ENCODE measurements around the gene UBXN6. TPM values are rescaled to one million over a fixed set of nuclear protein-coding genes. Genes with fewer than 3 reads are reported as not detected.

The UBXN6 gene
- total RNA-seq, 1 donor = 53.4 TPM

GRCh38 chr19:4453232-4454179, 4.1 kb downstream of the UBXN6 start:
- Histone ChIP-seq H3K9me3 (ENCODE audit: low read depth, low read length) (no peaks in the 10 kb centered on the region), H3K4me1 (ENCODE audit: insufficient read depth, low read length) (peaks cover 19% of the 10 kb centered on the region), H3K27me3 (ENCODE audit: insufficient read depth, low read length) (no peaks in the 10 kb centered on the region), H3K4me3 (ENCODE audit: low read length) (no peak overlapping the region)

- Histone ChIP-seq H3K4me3 (ENCODE audit: low read length) (no peak overlapping the region), H3K27me3 (ENCODE audit: insufficient read depth, low read length) (no peaks in the 10 kb centered on the region), H3K9me3 (ENCODE audit: low read depth, low read length) (no peaks in the 10 kb centered on the region), H3K4me1 (ENCODE audit: insufficient read depth, low read length) (peaks cover 13% of the 10 kb centered on the region)
These were observed 5.2 kb downstream of the UBXN6 start for GRCh38 chr19:4452230-4452990.

- no peak overlapping the region for H3K4me3 ChIP-seq (ENCODE audit: low read length)
- no peaks in the 10 kb centered on the region for H3K27me3 ChIP-seq (ENCODE audit: insufficient read depth, low read length)
- H3K4me1 ChIP-seq (ENCODE audit: insufficient read depth, low read length) = no peaks in the 10 kb centered on the region
- no peaks in the 10 kb centered on the region for H3K9me3 ChIP-seq (ENCODE audit: low read depth, low read length)
These were observed 8.0 kb downstream of the UBXN6 start for GRCh38 chr19:4449639-4450028.

GRCh38 chr19:4449022-4449638, 8.5 kb downstream of the UBXN6 start:
- no peaks in the 10 kb centered on the region for H3K4me1 ChIP-seq (ENCODE audit: insufficient read depth, low read length)
- H3K27me3 ChIP-seq (ENCODE audit: insufficient read depth, low read length) = no peaks in the 10 kb centered on the region
- H3K4me3 ChIP-seq (ENCODE audit: low read length) = no peak overlapping the region
- no peaks in the 10 kb centered on the region for H3K9me3 ChIP-seq (ENCODE audit: low read depth, low read length)

- Histone ChIP-seq H3K9me3 (ENCODE audit: low read depth, low read length) (no peaks in the 10 kb centered on the region), H3K27me3 (ENCODE audit: insufficient read depth, low read length) (no peaks in the 10 kb centered on the region), H3K4me3 (ENCODE audit: low read length) (no peak overlapping the region), H3K4me1 (ENCODE audit: insufficient read depth, low read length) (no peaks in the 10 kb centered on the region)
These were observed 9.2 kb downstream of the UBXN6 start for GRCh38 chr19:4448147-4448985.

GRCh38 chr19:4447327-4448146, 10.1 kb downstream of the UBXN6 start:
- Histone ChIP-seq H3K27me3 (ENCODE audit: insufficient read depth, low read length) (no peaks in the 10 kb centered on the region), H3K4me3 (ENCODE audit: low read length) (no peak overlapping the region), H3K9me3 (ENCODE audit: low read depth, low read length) (no peaks in the 10 kb centered on the region), H3K4me1 (ENCODE audit: insufficient read depth, low read length) (no peaks in the 10 kb centered on the region)

GRCh38 chr19:4446704-4447200, 10.8 kb downstream of the UBXN6 start:
- Histone ChIP-seq H3K9me3 (ENCODE audit: low read depth, low read length) (no peaks in the 10 kb centered on the region), H3K4me3 (ENCODE audit: low read length) (no peak overlapping the region), H3K27me3 (ENCODE audit: insufficient read depth, low read length) (no peaks in the 10 kb centered on the region), H3K4me1 (ENCODE audit: insufficient read depth, low read length) (no peaks in the 10 kb centered on the region)

- Histone ChIP-seq H3K4me3 (ENCODE audit: low read length) (no peak overlapping the region), H3K27me3 (ENCODE audit: insufficient read depth, low read length) (no peaks in the 10 kb centered on the region), H3K9me3 (ENCODE audit: low read depth, low read length) (no peaks in the 10 kb centered on the region)
These were observed 11.5 kb downstream of the UBXN6 start for GRCh38 chr19:4445963-4446703.

GRCh38 chr19:4444765-4445741, 12.5 kb downstream of the UBXN6 start:
- Histone ChIP-seq H3K27me3 (ENCODE audit: insufficient read depth, low read length) (no peaks in the 10 kb centered on the region), H3K4me3 (ENCODE audit: low read length) (no peak overlapping the region), H3K4me1 (ENCODE audit: insufficient read depth, low read length) (no peaks in the 10 kb centered on the region), H3K9me3 (ENCODE audit: low read depth, low read length) (no peaks in the 10 kb centered on the region)

More at GRCh38 chr19:4445963-4446703, 11.5 kb downstream of the UBXN6 start:
- H3K4me1 ChIP-seq (ENCODE audit: insufficient read depth, low read length) = no peaks in the 10 kb centered on the region

- Histone ChIP-seq H3K9me3 (ENCODE audit: low read depth, low read length) (no peaks in the 10 kb centered on the region), H3K4me3 (ENCODE audit: low read length) (no peak overlapping the region), H3K27me3 (ENCODE audit: insufficient read depth, low read length) (no peaks in the 10 kb centered on the region), H3K4me1 (ENCODE audit: insufficient read depth, low read length) (no peaks in the 10 kb centered on the region)
These were observed 13.4 kb downstream of the UBXN6 start for GRCh38 chr19:4443966-4444764.

- no peaks in the 10 kb centered on the region for H3K9me3 ChIP-seq (ENCODE audit: low read depth, low read length)
- H3K4me1 ChIP-seq (ENCODE audit: insufficient read depth, low read length) = no peaks in the 10 kb centered on the region
- H3K4me3 ChIP-seq (ENCODE audit: low read length) = no peak overlapping the region
- no peaks in the 10 kb centered on the region for H3K27me3 ChIP-seq (ENCODE audit: insufficient read depth, low read length)
These were observed 14.4 kb downstream of the UBXN6 start for GRCh38 chr19:4443188-4443587.

- no peaks in the 10 kb centered on the region for H3K9me3 ChIP-seq (ENCODE audit: low read depth, low read length)
- H3K4me3 ChIP-seq (ENCODE audit: low read length) = no peak overlapping the region
- H3K27me3 ChIP-seq (ENCODE audit: insufficient read depth, low read length) = no peaks in the 10 kb centered on the region
- no peaks in the 10 kb centered on the region for H3K4me1 ChIP-seq (ENCODE audit: insufficient read depth, low read length)
These were observed 14.8 kb downstream of the UBXN6 start for GRCh38 chr19:4442819-4443146.

All from mononuclear cell (primary cell).